ENCODE measurements around the gene SH3BP2. TPM values are rescaled to one million over a fixed set of nuclear protein-coding genes. Genes with fewer than 3 reads are reported as not detected.

SH3BP2 gene
- 85.3 TPM for total RNA-seq (ENCODE audit: unreplicated experiment)
- long read RNA-seq, partial matches to known transcripts = 0 of 3 reads
- long read RNA-seq, other reads (novel, unspliced or antisense) = 3 of 3 reads

GRCh38 chr4:2792711-2793585 lies at the start of gene SH3BP2:
TSS of gene SH3BP2 (plus strand) at chr4:2793085. CDS start at chr4:2820618, 27,533 bp downstream.
- H3K4me1 Mint-ChIP-seq (ENCODE audit: low read depth, unreplicated experiment) = peaks cover 2% of the 10 kb centered on the region
- DNase-seq = peak; percentile 82
- no peak within 1 kb of the TSS for H3K27ac Mint-ChIP-seq (ENCODE audit: unreplicated experiment)
- H3K4me3 Mint-ChIP-seq (ENCODE audit: unreplicated experiment) = peak within 1 kb of the TSS; percentile 79
- peaks cover 7% of the 10 kb centered on the region for H3K27me3 Mint-ChIP-seq (ENCODE audit: unreplicated experiment)
- peaks cover 4% of the 10 kb centered on the region for H3K9me3 Mint-ChIP-seq (ENCODE audit: unreplicated experiment)
- TF ChIP-seq, protein P1, sequence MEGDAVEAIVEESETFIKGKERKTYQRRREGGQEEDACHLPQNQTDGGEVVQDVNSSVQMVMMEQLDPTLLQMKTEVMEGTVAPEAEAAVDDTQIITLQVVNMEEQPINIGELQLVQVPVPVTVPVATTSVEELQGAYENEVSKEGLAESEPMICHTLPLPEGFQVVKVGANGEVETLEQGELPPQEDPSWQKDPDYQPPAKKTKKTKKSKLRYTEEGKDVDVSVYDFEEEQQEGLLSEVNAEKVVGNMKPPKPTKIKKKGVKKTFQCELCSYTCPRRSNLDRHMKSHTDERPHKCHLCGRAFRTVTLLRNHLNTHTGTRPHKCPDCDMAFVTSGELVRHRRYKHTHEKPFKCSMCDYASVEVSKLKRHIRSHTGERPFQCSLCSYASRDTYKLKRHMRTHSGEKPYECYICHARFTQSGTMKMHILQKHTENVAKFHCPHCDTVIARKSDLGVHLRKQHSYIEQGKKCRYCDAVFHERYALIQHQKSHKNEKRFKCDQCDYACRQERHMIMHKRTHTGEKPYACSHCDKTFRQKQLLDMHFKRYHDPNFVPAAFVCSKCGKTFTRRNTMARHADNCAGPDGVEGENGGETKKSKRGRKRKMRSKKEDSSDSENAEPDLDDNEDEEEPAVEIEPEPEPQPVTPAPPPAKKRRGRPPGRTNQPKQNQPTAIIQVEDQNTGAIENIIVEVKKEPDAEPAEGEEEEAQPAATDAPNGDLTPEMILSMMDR (IDR thresholded peaks at IDR 0.05; ENCODE audit: partially characterized antibody, unreplicated experiment) = no peak
- H3K36me3 Mint-ChIP-seq (ENCODE audit: unreplicated experiment) = no peaks in the 10 kb centered on the region

DNA sequence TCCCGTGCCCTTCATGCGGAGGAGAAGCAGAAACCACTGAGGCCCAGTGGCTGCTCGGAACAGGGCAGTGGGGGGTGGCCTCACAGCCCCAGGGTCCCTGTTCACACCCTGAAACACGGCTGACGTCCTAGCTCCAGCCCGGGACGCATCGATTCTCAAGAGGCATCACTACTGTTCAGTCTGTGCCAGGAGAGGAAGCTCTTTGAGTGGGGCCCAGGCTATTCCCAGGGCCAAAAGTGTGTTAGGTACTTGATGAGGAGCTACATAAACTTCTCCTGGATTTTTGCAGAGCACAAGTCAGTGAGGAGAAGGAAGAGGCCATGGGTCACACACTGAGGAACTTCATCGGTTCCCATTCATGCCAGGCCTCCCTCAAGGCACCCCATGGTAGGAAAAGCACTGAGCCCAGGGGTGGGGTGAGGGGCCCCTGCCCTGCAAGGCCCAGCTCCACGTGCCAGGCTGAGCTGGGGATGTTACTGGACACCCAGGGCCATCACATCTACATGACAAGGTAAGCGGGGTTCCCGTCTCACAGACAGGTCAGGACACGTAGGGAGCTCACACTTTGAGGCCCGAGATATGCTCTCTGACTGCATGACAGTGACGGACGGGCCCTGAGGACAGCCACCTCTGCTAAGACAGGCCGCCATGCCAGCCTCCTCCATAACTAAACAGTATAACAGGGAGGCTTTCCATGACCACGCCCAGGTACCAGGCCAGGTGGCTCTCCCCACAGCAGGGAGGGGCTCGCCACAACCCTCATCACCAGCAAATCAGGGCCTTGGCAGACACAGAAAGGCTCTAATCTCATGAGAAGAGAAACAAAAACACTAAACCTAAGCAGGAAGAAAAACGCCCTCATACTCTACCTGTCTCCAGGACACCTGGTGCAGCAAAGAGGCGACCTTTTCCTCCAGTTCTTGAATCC lies 49.1 kb upstream of the SH3BP2 start:
- no peak for DNase-seq
- Mint-ChIP-seq H3K36me3 (ENCODE audit: unreplicated experiment) (no peaks in the 10 kb centered on the region), H3K27me3 (ENCODE audit: unreplicated experiment) (peaks cover 10% of the 10 kb centered on the region), H3K9me3 (ENCODE audit: unreplicated experiment) (peaks cover 15% of the 10 kb centered on the region), H3K4me1 (ENCODE audit: low read depth, unreplicated experiment) (peaks cover 28% of the 10 kb centered on the region), H3K4me3 (ENCODE audit: unreplicated experiment) (no peak overlapping the region), H3K27ac (ENCODE audit: unreplicated experiment) (no peak overlapping the region)
- TF ChIP-seq, protein P1 (IDR thresholded peaks at IDR 0.05; ENCODE audit: partially characterized antibody, unreplicated experiment) = no peak

GRCh38 chr4:2744576-2745270 lies 48.2 kb upstream of the SH3BP2 start:
- Mint-ChIP-seq H3K27ac (ENCODE audit: unreplicated experiment) (peak overlapping the region; percentile 71), H3K4me1 (ENCODE audit: low read depth, unreplicated experiment) (peaks cover 28% of the 10 kb centered on the region), H3K9me3 (ENCODE audit: unreplicated experiment) (peaks cover 15% of the 10 kb centered on the region), H3K4me3 (ENCODE audit: unreplicated experiment) (no peak overlapping the region), H3K27me3 (ENCODE audit: unreplicated experiment) (peaks cover 10% of the 10 kb centered on the region), H3K36me3 (ENCODE audit: unreplicated experiment) (no peaks in the 10 kb centered on the region)
- TF ChIP-seq, protein P1 (IDR thresholded peaks at IDR 0.05; ENCODE audit: partially characterized antibody, unreplicated experiment) = no peak
- DNase-seq = no peak

- Mint-ChIP-seq H3K4me1 (ENCODE audit: low read depth, unreplicated experiment) (peaks cover 30% of the 10 kb centered on the region), H3K27me3 (ENCODE audit: unreplicated experiment) (peaks cover 4% of the 10 kb centered on the region), H3K36me3 (ENCODE audit: unreplicated experiment) (no peaks in the 10 kb centered on the region), H3K9me3 (ENCODE audit: unreplicated experiment) (peaks cover 16% of the 10 kb centered on the region), H3K4me3 (ENCODE audit: unreplicated experiment) (no peak overlapping the region), H3K27ac (ENCODE audit: unreplicated experiment) (peak overlapping the region; percentile 71)
- TF ChIP-seq, protein P1 (IDR thresholded peaks at IDR 0.05; ENCODE audit: partially characterized antibody, unreplicated experiment) = no peak
- DNase-seq = no peak
Measured at GRCh38 chr4:2745516-2745915, 47.4 kb upstream of the SH3BP2 start.
